Endothelial cell of umbilical vein (primary cell): ENCODE data around the gene SPTBN5.

ENCODE experiments used
- CTCF ChIP-seq, 2 donors: IDR thresholded peaks; 1 replicate in 1 of 2; 2 replicates in 1 of 2; pipeline ENCODE4 v1.5.1; 2011; ENCODE audit warnings: low read length in 2 of 2, mild to moderate bottlenecking in 2 of 2, moderate library complexity in 2 of 2, control low read depth in 1 of 2, inconsistent platforms in 1 of 2, low read depth in 1 of 2; ENCODE audit not compliant: insufficient read depth in 1 of 2; ENCODE audit errors: extremely low read depth in 1 of 2
- EZH2 ChIP-seq: IDR thresholded peaks from 2 replicates; pipeline ENCODE4 v1.6.1; 2012; ENCODE audit warnings: borderline replicate concordance, low read depth, mild to moderate bottlenecking, moderate library complexity, low read length, inconsistent platforms; ENCODE audit not compliant: severe bottlenecking
- FOS ChIP-seq: IDR thresholded peaks from 2 replicates; pipeline ENCODE4 v1.6.1; 2011; ENCODE audit warnings: mild to moderate bottlenecking, low read length, moderate library complexity, borderline replicate concordance; ENCODE audit not compliant: insufficient read depth
- JUN ChIP-seq: IDR thresholded peaks from 2 replicates; pipeline ENCODE4 v1.6.1; 2011; ENCODE audit warnings: borderline replicate concordance, low read depth; ENCODE audit not compliant: insufficient read length, insufficient read depth
- MYC ChIP-seq: IDR thresholded peaks from one replicate; pipeline ENCODE4 v1.6.1; 2011; ENCODE audit warnings: mild to moderate bottlenecking, low read depth, low read length
- POLR2A ChIP-seq: IDR thresholded peaks from 2 replicates; pipeline ENCODE4 v1.6.1; 2012; ENCODE audit warnings: low read depth, mild to moderate bottlenecking, control low read depth, low read length
- POLR2AphosphoS5 ChIP-seq: IDR thresholded peaks from 2 replicates; pipeline ENCODE4 v1.6.1; 2012; ENCODE audit warnings: low read depth, mild to moderate bottlenecking, control low read depth, low read length, moderate library complexity; ENCODE audit not compliant: insufficient read depth
- TF ChIP-seq, protein P1 (sequence below): IDR thresholded peaks from 2 replicates; pipeline ENCODE4 v1.6.1; 2011; ENCODE audit not compliant: insufficient read depth, insufficient read length

GRCh38 chr15:41855261-41855961, 38.4 kb downstream of the SPTBN5 start:
- no peak for TF ChIP-seq FOS
- no peak for TF ChIP-seq CTCF (IDR thresholded peaks at IDR 0.05; ENCODE audit: extremely low read depth in 1 of 2, insufficient read depth in 1 of 2, low read depth in 1 of 2, low read length in 2 of 2)
- no peak for TF ChIP-seq POLR2A
- TF ChIP-seq EZH2, result no peak
- TF ChIP-seq, protein P1, sequence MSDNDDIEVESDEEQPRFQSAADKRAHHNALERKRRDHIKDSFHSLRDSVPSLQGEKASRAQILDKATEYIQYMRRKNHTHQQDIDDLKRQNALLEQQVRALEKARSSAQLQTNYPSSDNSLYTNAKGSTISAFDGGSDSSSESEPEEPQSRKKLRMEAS, result no peak
- TF ChIP-seq POLR2AphosphoS5, result no peak
- no peak for TF ChIP-seq JUN
- TF ChIP-seq MYC, result no peak
